Astrocyte of the spinal cord (primary cell): ENCODE measurements around the gene S100A14.
A peak's percentile ranks its signal among the peaks of the same experiment; 100 is the strongest.

Experiments
- DNase-seq: peaks from one replicate; pipeline ENCODE4 v3.0.0; 2011; ENCODE audit warnings: low read depth, low spot score
- H3K4me3 ChIP-seq: 2 replicates; pipeline ENCODE4 v1.5.1; 2011; ENCODE audit warnings: low read depth, mild to moderate bottlenecking, low read length, moderate library complexity
- CTCF ChIP-seq: IDR thresholded peaks from 2 replicates; pipeline ENCODE4 v1.5.1; 2012; ENCODE audit warnings: low read depth, mild to moderate bottlenecking, low read length, inconsistent platforms
- in situ Hi-C: cut with HindIII; loops from 2 replicates; pipeline ENCODE4 v1.10.0; 2017; ENCODE audit warnings: low sequenced_read_pairs

Gene S100A14

GRCh38 chr1:153631047-153632022, 15.2 kb upstream of the S100A14 start:
- TF ChIP-seq CTCF = no peak
- in situ Hi-C loops = no loop called here
- DNase-seq = no peak
- no peak overlapping the region for H3K4me3 ChIP-seq

- TF ChIP-seq CTCF = no peak
- in situ Hi-C loops = no loop called here
- H3K4me3 ChIP-seq = no peak overlapping the region
Measured at GRCh38 chr1:153630384-153630783, 14.3 kb upstream of the S100A14 start.

GRCh38 chr1:153629971-153630370, 13.8 kb upstream of the S100A14 start:
- TF ChIP-seq CTCF = no peak
- H3K4me3 ChIP-seq = no peak overlapping the region
- in situ Hi-C loops = no loop called here
- no peak for DNase-seq

More at GRCh38 chr1:153630384-153630783, 14.3 kb upstream of the S100A14 start:
- no peak for DNase-seq

- in situ Hi-C loops = no loop called here
- no peak for TF ChIP-seq CTCF
- no peak for DNase-seq
- H3K4me3 ChIP-seq = no peak overlapping the region
Measured at GRCh38 chr1:153629343-153629665, 13.2 kb upstream of the S100A14 start.

GRCh38 chr1:153628638-153629342, 12.7 kb upstream of the S100A14 start:
- DNase-seq = no peak
- in situ Hi-C loops = no loop called here
- no peak overlapping the region for H3K4me3 ChIP-seq
- TF ChIP-seq CTCF = no peak

- peak within 1 kb of the TSS; percentile 74 for H3K4me3 ChIP-seq
- in situ Hi-C loops = no loop called here
- no peak for TF ChIP-seq CTCF
- no peak for DNase-seq
Measured at GRCh38 chr1:153627715-153628626, 11.8 kb upstream of the S100A14 start, which contains the start of gene S100A1. Gene S100A1 (plus strand): TSS chr1:153628434. CDS start chr1:153630522, 2,088 bp downstream.
